Caco-2 (cell line): ENCODE results near the gene ME3. TPM values are rescaled to one million over a fixed set of nuclear protein-coding genes. Genes with fewer than 3 reads are reported as not detected.

Experiments used
- BruUV-seq: library from RNA; stranded (reverse); fragments of 400-500 nt; replicated peaks from 2 replicates; lab custom pipeline; 2021; lab: Mats Ljungman, UMichigan
- CTCF ChIA-PET: fragments of 300-600 bp; sonication (Branson Sonifier 250); formaldehyde crosslinking; loops from one replicate; lab custom pipeline; 2022; ENCODE audit warnings: antibody characterized with exemption; lab: Charles Lee
- POLR2A ChIA-PET: fragments of 300-600 bp; sonication (Branson Sonifier 250); formaldehyde crosslinking; loops from one replicate; lab custom pipeline; 2022; ENCODE audit warnings: antibody characterized with exemption; lab: Charles Lee
- DNase-seq, 2 experiments: peaks; one replicate each; pipeline versions ENCODE4 v3.0.0 to v3.0.0-alpha.2; 2020 to 2022
- H3K27me3 ChIP-seq: replicated peaks from 2 replicates; pipeline ENCODE4 v1.6.0; 2011; ENCODE audit warnings: low read length; ENCODE audit not compliant: control insufficient read depth, insufficient read depth
- H3K36me3 ChIP-seq: 2 replicates; pipeline ENCODE4 v1.5.1; 2011; ENCODE audit warnings: low read length; ENCODE audit not compliant: control insufficient read depth, insufficient read depth
- H3K4me1 ChIP-seq: fragments of 250-450 bp; sonication (Bioruptor Pico); 2 replicates; pipeline ENCODE4 v1.5.1; 2020; ENCODE audit warnings: mild to moderate bottlenecking
- H3K4me3 ChIP-seq: 2 replicates; pipeline ENCODE4 v1.5.1; 2011; ENCODE audit warnings: low read depth, mild to moderate bottlenecking, control low read depth, low read length
- H3K9me3 ChIP-seq: fragments of 250-450 bp; sonication (Bioruptor Pico); 2 replicates; pipeline ENCODE4 v1.5.1; 2020; ENCODE audit warnings: mild to moderate bottlenecking, moderate library complexity
- H3K27ac Mint-ChIP-seq: one replicate; pipeline ENCODE4 v1.8.0; 2022; ENCODE audit warnings: mixed read lengths; ENCODE audit not compliant: unreplicated experiment
- H3K27me3 Mint-ChIP-seq: one replicate; pipeline ENCODE4 v1.8.0; 2022; ENCODE audit warnings: mixed read lengths; ENCODE audit not compliant: insufficient read depth, unreplicated experiment
- H3K36me3 Mint-ChIP-seq: one replicate; pipeline ENCODE4 v1.8.0; 2022; ENCODE audit warnings: mild to moderate bottlenecking, mixed read lengths; ENCODE audit not compliant: insufficient read depth, unreplicated experiment
- H3K4me1 Mint-ChIP-seq: one replicate; pipeline ENCODE4 v1.8.0; 2022; ENCODE audit warnings: low read depth, mixed read lengths; ENCODE audit not compliant: unreplicated experiment
- H3K4me3 Mint-ChIP-seq: one replicate; pipeline ENCODE4 v1.8.0; 2022; ENCODE audit warnings: mild to moderate bottlenecking, moderate library complexity, mixed read lengths; ENCODE audit not compliant: unreplicated experiment
- H3K9me3 Mint-ChIP-seq: one replicate; pipeline ENCODE4 v1.8.0; 2022; ENCODE audit warnings: mixed read lengths; ENCODE audit not compliant: unreplicated experiment
- CTCF ChIP-seq, 2 experiments: fragments of 200-600 bp in 1 of 2; IDR thresholded peaks; 1 replicate in 1 of 2; 2 replicates in 1 of 2; pipeline versions ENCODE4 v1.5.1 to v1.8.0; 2011 to 2022; ENCODE audit warnings: antibody characterized with exemption in 1 of 2, control low read depth in 1 of 2, inconsistent platforms in 1 of 2, low read depth in 1 of 2, low read length in 1 of 2, mild to moderate bottlenecking in 1 of 2, moderate library complexity in 1 of 2; ENCODE audit not compliant: insufficient read depth in 1 of 2, severe bottlenecking in 1 of 2, unreplicated experiment in 1 of 2
- intact Hi-C: fragments of 100-400 bp; cut with micrococcal nuclease; formaldehyde crosslinking; loops from one replicate; pipeline ENCODE4 v1.10.0; 2022; ENCODE audit not compliant: unreplicated experiment
- total RNA-seq: library from RNA; stranded (reverse); gene quantifications from 2 replicates; pipeline ENCODE4 v1.2.3, GENCODE V29; 2022

Gene ME3
- total RNA-seq, 1 experiment from 2014 or later = 32.8 TPM

DNA sequence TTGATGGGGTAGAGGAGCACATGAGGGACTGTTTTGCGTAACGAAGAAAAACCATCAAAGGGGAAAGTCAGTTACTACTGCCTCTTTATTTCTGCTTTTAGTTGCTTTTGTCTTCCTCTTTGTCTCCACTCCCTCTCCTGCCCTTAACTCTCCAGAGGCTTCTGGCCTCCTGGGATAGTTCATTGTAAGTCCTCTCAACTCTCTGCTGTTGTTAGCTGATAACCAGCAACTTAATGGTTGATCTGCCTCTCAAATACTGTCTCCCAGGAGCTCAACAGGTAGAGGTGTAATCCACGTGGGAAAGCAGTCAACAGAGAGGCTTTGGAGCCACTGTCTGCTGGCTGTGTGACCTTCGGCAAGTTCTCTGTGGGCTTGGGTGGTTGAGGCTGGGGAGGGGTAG lies 250.5 kb downstream of the ME3 start:
- TF ChIP-seq CTCF (IDR thresholded peaks at IDR 0.05; ENCODE audit: insufficient read depth in 1 of 2, low read depth in 1 of 2, low read length in 1 of 2, severe bottlenecking in 1 of 2, unreplicated experiment in 1 of 2) = no peak
- Mint-ChIP-seq H3K36me3 (no peaks in the 10 kb centered on the region), H3K27ac (no peak overlapping the region), H3K4me3 (no peak overlapping the region), H3K27me3 (no peaks in the 10 kb centered on the region), H3K9me3 (peaks cover 3% of the 10 kb centered on the region), H3K4me1 (peaks cover 33% of the 10 kb centered on the region)
- ChIA-PET POLR2A (no interaction called here), CTCF (interaction anchor here (2.4 kb wide), 1 partner anchor 61 kb away, joined by 12 read pairs; no protein-coding TSS in a partner anchor)
- BruUV-seq = no TSS peak
- H3K27me3 ChIP-seq = no peaks in the 10 kb centered on the region
- intact Hi-C loops = no loop called here
- DNase-seq = no peak
- no peak overlapping the region for H3K4me3 ChIP-seq
- H3K36me3 ChIP-seq = no peaks in the 10 kb centered on the region
- peaks cover 22% of the 10 kb centered on the region for H3K4me1 ChIP-seq
- peaks cover 3% of the 10 kb centered on the region; the same call in 1 of the 2 replicates for H3K9me3 ChIP-seq

DNA sequence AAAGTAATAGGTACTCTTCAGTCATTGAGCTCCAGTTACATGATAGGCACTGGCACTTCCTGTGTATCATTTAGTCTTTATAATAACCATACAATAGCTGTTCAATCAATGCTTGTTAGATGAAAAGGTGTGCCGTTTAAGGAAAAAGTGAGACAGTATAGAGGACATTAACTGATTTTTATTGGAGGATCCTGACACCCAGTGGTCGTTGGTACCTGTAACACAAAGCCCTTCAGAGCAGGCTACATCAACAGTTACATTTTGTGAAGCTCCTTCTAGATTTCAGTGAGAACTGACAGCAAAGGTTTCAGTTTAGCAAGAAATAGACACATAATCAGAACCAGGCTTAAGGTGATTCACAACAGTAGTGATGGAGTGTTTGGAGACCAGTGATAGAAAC lies 253.5 kb downstream of the ME3 start:
- Mint-ChIP-seq H3K4me3 (no peak overlapping the region), H3K36me3 (no peaks in the 10 kb centered on the region), H3K27ac (no peak overlapping the region), H3K27me3 (no peaks in the 10 kb centered on the region), H3K9me3 (no peaks in the 10 kb centered on the region), H3K4me1 (peaks cover 33% of the 10 kb centered on the region)
- peak in 1 of 2 experiments; percentile 46 for DNase-seq
- Histone ChIP-seq H3K9me3 (no peaks in the 10 kb centered on the region), H3K36me3 (no peaks in the 10 kb centered on the region), H3K4me1 (peaks cover 19% of the 10 kb centered on the region), H3K27me3 (no peaks in the 10 kb centered on the region), H3K4me3 (no peak overlapping the region)
- ChIA-PET POLR2A (interaction anchor here (0.6 kb wide), 1 partner anchor 58 kb away, joined by 3 read pairs; no protein-coding TSS in a partner anchor), CTCF (interaction anchor here (0.8 to 2.0 kb wide), 8 partner anchors 11 to 189 kb away, joined by 3 to 65 read pairs (median 3); no protein-coding TSS in a partner anchor)
- BruUV-seq = no TSS peak
- intact Hi-C loops = loop anchor here (1.0 to 5.0 kb wide), 4 partner anchors 59 to 822 kb away; partner anchors contain the start of gene HIKESHI
- peak; percentile 31 to 61 for TF ChIP-seq CTCF (IDR thresholded peaks at IDR 0.05; ENCODE audit: insufficient read depth in 1 of 2, low read depth in 1 of 2, low read length in 1 of 2, severe bottlenecking in 1 of 2, unreplicated experiment in 1 of 2)

DNA sequence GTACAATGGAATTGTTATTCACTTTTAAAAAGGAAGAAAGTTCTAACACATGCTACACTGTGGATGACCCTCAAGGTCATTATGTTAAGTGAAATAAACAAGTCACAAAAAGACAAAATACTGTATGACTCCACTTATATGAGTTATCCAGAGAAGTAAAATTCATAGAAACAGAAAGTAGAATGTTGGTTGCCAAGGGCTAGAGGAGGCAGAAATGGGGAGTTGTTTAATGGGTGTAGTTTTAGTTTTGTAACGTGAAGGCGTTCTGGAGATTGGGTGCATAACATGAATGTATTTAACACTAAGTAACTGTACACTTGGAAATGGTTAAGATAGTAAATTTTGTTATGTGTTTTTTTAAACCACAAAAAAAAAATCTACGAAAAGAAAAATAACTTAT lies 253.9 kb downstream of the ME3 start:
- Mint-ChIP-seq H3K9me3 (no peaks in the 10 kb centered on the region), H3K36me3 (no peaks in the 10 kb centered on the region), H3K4me1 (peaks cover 30% of the 10 kb centered on the region), H3K4me3 (no peak overlapping the region), H3K27ac (no peak overlapping the region), H3K27me3 (no peaks in the 10 kb centered on the region)
- ChIA-PET CTCF (interaction anchor here (0.8 to 2.0 kb wide), 6 partner anchors 11 to 153 kb away, joined by 3 to 65 read pairs (median 3); no protein-coding TSS in a partner anchor), POLR2A (interaction anchor here (0.6 kb wide), 1 partner anchor 58 kb away, joined by 3 read pairs; no protein-coding TSS in a partner anchor)
- no TSS peak for BruUV-seq
- Histone ChIP-seq H3K36me3 (no peaks in the 10 kb centered on the region), H3K27me3 (no peaks in the 10 kb centered on the region), H3K4me1 (peaks cover 16% of the 10 kb centered on the region), H3K4me3 (no peak overlapping the region), H3K9me3 (no peaks in the 10 kb centered on the region)
- no peak for TF ChIP-seq CTCF (IDR thresholded peaks at IDR 0.05; ENCODE audit: insufficient read depth in 1 of 2, low read depth in 1 of 2, low read length in 1 of 2, severe bottlenecking in 1 of 2, unreplicated experiment in 1 of 2)
- DNase-seq = no peak
- intact Hi-C loops = loop anchor here (5.0 kb wide), 2 partner anchors 116 to 821 kb away; partner anchors contain the start of gene HIKESHI
